Astrocyte of the cerebellum (primary cell): Measurements from ENCODE around the gene C14orf119.

ENCODE experiments used
- DNase-seq: peaks from one replicate; pipeline ENCODE4 v3.0.0-alpha.2; 2011; ENCODE audit warnings: low read depth
- H3K4me3 ChIP-seq: 2 replicates; pipeline ENCODE4 v1.5.1; 2011; ENCODE audit warnings: mild to moderate bottlenecking, low read depth, low read length, moderate library complexity
- CTCF ChIP-seq: IDR thresholded peaks from 2 replicates; pipeline ENCODE4 v1.5.1; 2012; ENCODE audit warnings: low read length, low read depth, moderate library complexity, mild to moderate bottlenecking; ENCODE audit errors: missing control alignments
- in situ Hi-C: cut with HindIII; loops from 2 replicates; pipeline ENCODE4 v1.10.0; 2017; ENCODE audit warnings: low sequenced_read_pairs

C14orf119 gene

GRCh38 chr14:23109769-23110168 lies 14.5 kb downstream of the C14orf119 start:
- DNase-seq = no peak
- no peak for TF ChIP-seq CTCF
- no peak overlapping the region for H3K4me3 ChIP-seq
- in situ Hi-C loops = no loop called here

GRCh38 chr14:23110579-23111365 lies 15.5 kb downstream of the C14orf119 start:
- in situ Hi-C loops = no loop called here
- no peak overlapping the region for H3K4me3 ChIP-seq
- no peak for DNase-seq
- TF ChIP-seq CTCF = no peak

- DNase-seq = no peak
- H3K4me3 ChIP-seq = no peak overlapping the region
- in situ Hi-C loops = no loop called here
- no peak for TF ChIP-seq CTCF
Observed at GRCh38 chr14:23112359-23113178, 17.3 kb downstream of the C14orf119 start.

- no peak for TF ChIP-seq CTCF
- no peak overlapping the region for H3K4me3 ChIP-seq
- in situ Hi-C loops = no loop called here
- DNase-seq = no peak
Observed at GRCh38 chr14:23113431-23114119, 18.3 kb downstream of the C14orf119 start.

- DNase-seq = no peak
- H3K4me3 ChIP-seq = no peak overlapping the region
- in situ Hi-C loops = no loop called here
- no peak for TF ChIP-seq CTCF
Observed at GRCh38 chr14:23114120-23114458, 18.8 kb downstream of the C14orf119 start.

GRCh38 chr14:23114669-23115038 lies 19.3 kb downstream of the C14orf119 start:
- no peak for DNase-seq
- TF ChIP-seq CTCF = no peak
- in situ Hi-C loops = no loop called here
- no peak overlapping the region for H3K4me3 ChIP-seq
